ENCODE data around the gene PLXNA4.

PLXNA4 gene

GRCh38 chr7:132125872-132126595 lies 450.2 kb downstream of the PLXNA4 start:
- DNase-seq (ENCODE audit: low read depth in 2 of 2, low spot score in 1 of 2) = no peak

DNA sequence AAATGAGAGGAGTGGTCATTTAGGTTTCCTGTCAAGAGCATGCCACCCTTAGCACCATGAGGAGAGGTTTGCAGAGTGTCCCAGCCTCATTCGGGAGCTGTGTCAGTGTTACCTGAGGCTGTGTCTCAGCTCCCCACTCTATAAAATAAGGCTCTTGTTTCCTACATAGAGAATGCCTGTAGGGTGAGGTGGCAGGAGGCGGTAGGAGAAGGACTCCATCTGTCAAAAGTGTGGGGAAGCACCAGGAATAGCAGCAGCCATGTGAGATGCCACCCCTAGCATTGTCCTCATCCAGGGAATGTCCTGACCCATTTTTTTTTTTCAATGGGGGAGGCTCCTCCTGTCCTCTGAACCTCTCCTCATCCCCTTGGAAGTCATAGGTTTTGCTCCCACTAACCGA lies 451.2 kb downstream of the PLXNA4 start:
- DNase-seq (ENCODE audit: low read depth in 2 of 2, low spot score in 1 of 2) = no peak

GRCh38 chr7:132124575-132124974 lies 451.7 kb downstream of the PLXNA4 start:
- DNase-seq (ENCODE audit: low read depth in 2 of 2, low spot score in 1 of 2) = no peak

DNA sequence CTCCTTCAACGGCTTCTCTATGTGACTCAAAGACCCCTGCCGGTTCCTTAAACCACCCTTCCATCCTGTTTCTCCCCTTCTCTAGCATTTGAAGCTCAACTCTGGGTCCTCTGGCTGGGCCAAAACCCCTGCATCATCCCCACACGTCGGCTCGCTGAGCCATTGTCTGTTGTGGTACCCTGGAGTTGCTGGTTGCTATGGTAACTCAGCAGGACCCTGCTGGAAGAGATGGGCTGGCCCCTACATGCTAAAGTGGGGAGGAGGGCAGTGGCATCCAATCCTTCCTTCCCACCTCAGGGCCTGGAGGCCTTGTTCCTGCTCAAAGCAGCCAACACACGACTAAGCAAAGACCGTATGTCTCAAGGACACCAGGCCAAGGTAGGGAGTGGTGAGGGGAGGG lies 452.5 kb downstream of the PLXNA4 start:
- DNase-seq (ENCODE audit: low read depth in 2 of 2, low spot score in 1 of 2) = no peak

DNA sequence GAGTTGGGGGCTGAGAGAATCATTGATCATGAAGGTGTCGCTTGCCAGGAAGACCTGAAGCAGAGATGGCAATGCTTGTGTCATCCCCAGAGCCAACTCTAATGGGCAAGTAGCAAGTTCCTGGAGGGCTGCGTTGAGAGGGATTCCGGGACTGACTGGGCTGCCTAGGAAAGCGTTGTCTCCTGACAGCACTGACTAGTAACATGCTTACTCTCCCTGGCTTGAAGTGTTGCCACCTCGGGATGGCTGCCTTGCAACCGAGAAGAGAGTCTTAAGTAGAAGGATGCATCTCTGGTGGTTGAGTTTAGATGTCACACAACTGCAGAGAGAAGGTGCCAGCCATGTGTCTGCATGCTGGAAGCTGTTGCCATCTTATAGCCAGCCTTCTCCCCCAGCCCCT lies 453.4 kb downstream of the PLXNA4 start:
- DNase-seq (ENCODE audit: low read depth in 2 of 2, low spot score in 1 of 2) = no peak

- no peak for DNase-seq (ENCODE audit: low read depth in 2 of 2, low spot score in 1 of 2)
Measured at GRCh38 chr7:132121987-132122386, 454.3 kb downstream of the PLXNA4 start.

- no peak for DNase-seq (ENCODE audit: low read depth in 2 of 2, low spot score in 1 of 2)
Measured at GRCh38 chr7:132118641-132119040, 457.6 kb downstream of the PLXNA4 start.

GRCh38 chr7:132117636-132118035 lies 458.6 kb downstream of the PLXNA4 start:
- DNase-seq (ENCODE audit: low read depth in 2 of 2, low spot score in 1 of 2) = no peak

DNA sequence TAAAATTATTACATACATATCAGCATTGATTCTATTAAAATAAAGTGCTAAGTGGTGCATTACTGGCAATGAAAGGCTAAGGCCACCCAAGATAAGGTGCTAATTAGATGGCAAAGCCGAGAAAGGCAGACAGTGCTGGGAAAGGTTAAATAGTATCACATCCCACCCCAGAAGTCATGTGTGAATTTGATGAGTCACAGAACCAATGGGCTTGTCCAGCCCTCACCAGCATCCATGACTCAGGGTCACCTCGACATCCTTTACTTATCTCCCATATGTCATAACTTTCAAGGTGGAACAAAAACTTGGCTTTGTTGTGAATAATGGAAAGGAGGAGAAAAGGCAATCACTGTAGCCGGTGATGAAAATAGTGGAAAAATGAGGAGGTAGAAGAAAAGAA lies 459.1 kb downstream of the PLXNA4 start:
- no peak for DNase-seq (ENCODE audit: low read depth in 2 of 2, low spot score in 1 of 2)

GRCh38 chr7:132116369-132116768 lies 459.9 kb downstream of the PLXNA4 start:
- DNase-seq (ENCODE audit: low read depth in 2 of 2, low spot score in 1 of 2) = no peak

DNA sequence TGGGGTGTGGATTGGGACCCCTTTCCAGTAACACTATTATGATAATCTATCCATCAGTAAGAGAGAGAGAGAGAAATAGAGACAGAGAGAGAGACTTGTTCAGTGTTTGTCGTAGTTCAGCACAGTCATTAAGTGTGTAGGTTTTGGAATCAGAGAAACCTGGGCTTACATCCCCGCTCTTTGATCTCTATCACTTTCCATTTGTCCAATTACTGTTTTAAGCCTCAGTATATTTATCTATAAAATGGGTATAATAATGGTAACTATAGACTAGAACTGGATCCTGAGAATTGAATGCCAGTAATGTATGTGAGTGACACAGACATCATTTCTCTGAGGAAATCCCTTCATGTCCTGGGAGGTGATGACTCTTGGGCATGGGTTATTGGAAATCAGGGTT lies 460.5 kb downstream of the PLXNA4 start:
- DNase-seq (ENCODE audit: low read depth in 2 of 2, low spot score in 1 of 2) = no peak

GRCh38 chr7:132115028-132115427 lies 461.2 kb downstream of the PLXNA4 start:
- no peak for DNase-seq (ENCODE audit: low read depth in 2 of 2, low spot score in 1 of 2)

GRCh38 chr7:132114411-132114810 lies 461.9 kb downstream of the PLXNA4 start:
- DNase-seq (ENCODE audit: low read depth in 2 of 2, low spot score in 1 of 2) = no peak

- DNase-seq (ENCODE audit: low read depth in 2 of 2, low spot score in 1 of 2) = no peak
Measured at GRCh38 chr7:132113536-132114371, 462.5 kb downstream of the PLXNA4 start.

- DNase-seq (ENCODE audit: low read depth in 2 of 2, low spot score in 1 of 2) = no peak
Measured at GRCh38 chr7:132112657-132113056, 463.6 kb downstream of the PLXNA4 start.

GRCh38 chr7:132112106-132112505 lies 464.2 kb downstream of the PLXNA4 start:
- DNase-seq (ENCODE audit: low read depth in 2 of 2, low spot score in 1 of 2) = no peak

- no peak for DNase-seq (ENCODE audit: low read depth in 2 of 2, low spot score in 1 of 2)
Measured at GRCh38 chr7:132110692-132111091, 465.6 kb downstream of the PLXNA4 start.

- no peak for DNase-seq (ENCODE audit: low read depth in 2 of 2, low spot score in 1 of 2)
Measured at GRCh38 chr7:132109769-132110168, 466.5 kb downstream of the PLXNA4 start.

- no peak for DNase-seq (ENCODE audit: low read depth in 2 of 2, low spot score in 1 of 2)
Measured at GRCh38 chr7:132108563-132108962, 467.7 kb downstream of the PLXNA4 start.

DNA sequence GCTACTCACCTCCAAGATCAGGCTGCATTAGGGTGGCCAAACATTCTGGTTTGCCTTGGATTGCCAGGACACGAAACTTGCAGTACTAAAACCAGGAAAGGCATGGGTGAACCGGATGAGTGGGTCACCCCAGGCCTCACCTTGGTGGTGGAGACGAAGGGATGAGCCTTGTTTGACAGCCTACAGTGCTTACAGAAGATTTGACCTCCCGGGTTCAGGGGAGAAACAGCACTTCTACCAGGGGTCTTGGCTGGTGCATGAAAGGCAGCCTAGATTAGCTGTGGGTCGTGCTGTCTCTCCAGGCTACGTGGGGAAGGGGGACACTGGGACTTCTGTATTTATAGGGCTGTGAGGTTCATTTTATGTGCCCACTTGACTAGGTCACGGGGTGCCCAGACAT lies 469.8 kb downstream of the PLXNA4 start:
- DNase-seq (ENCODE audit: low read depth in 2 of 2, low spot score in 1 of 2) = no peak

GRCh38 chr7:132105096-132105495 lies 471.2 kb downstream of the PLXNA4 start:
- no peak for DNase-seq (ENCODE audit: low read depth in 2 of 2, low spot score in 1 of 2)

- DNase-seq (ENCODE audit: low read depth in 2 of 2, low spot score in 1 of 2) = no peak
Measured at GRCh38 chr7:132103718-132104117, 472.6 kb downstream of the PLXNA4 start.

GRCh38 chr7:132102942-132103341 lies 473.3 kb downstream of the PLXNA4 start:
- DNase-seq (ENCODE audit: low read depth in 2 of 2, low spot score in 1 of 2) = no peak

Data from stimulated activated CD8-positive, alpha-beta memory T cell treated with anti-CD3 and anti-CD28 coated beads, Interleukin-4, amount 100 ng/mL, for 1 hour (primary cell).